Panc1 (cell line): ENCODE data around the gene CTNND2.

Experiments
- CTCF ChIP-seq: fragments of 450-650 bp; IDR thresholded peaks from 2 replicates; pipeline ENCODE4 v1.5.1; 2017; ENCODE audit warnings: mild to moderate bottlenecking
- SIN3A ChIP-seq: IDR thresholded peaks from 2 replicates; pipeline ENCODE4 v1.6.1; 2012; ENCODE audit warnings: low read depth, mild to moderate bottlenecking, low read length, moderate library complexity, borderline replicate concordance; ENCODE audit not compliant: insufficient read depth

DNA sequence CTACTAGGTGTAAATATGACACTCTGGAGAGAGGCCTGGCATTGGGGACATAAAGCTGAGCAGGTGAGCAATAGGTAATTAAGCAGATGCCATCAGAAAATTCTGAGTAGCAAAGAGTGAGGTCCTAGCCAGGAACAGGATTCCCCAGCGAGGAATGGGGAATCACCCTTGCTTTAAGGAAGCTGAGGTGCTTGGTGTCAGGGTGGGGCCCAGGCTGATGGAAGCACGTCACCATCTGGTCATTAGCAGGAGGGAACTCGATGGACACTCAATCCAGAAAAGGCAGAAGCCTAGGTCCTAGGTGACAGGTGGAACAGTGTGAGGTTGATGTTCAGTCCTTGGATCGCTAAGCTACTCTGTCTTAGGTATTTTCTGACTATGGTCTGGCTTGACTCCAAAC is 580.5 kb downstream of the CTNND2 start:
- TF ChIP-seq CTCF (no peak), SIN3A (no peak)
